ENCODE results near the gene BRD4.

Gene BRD4

DNA sequence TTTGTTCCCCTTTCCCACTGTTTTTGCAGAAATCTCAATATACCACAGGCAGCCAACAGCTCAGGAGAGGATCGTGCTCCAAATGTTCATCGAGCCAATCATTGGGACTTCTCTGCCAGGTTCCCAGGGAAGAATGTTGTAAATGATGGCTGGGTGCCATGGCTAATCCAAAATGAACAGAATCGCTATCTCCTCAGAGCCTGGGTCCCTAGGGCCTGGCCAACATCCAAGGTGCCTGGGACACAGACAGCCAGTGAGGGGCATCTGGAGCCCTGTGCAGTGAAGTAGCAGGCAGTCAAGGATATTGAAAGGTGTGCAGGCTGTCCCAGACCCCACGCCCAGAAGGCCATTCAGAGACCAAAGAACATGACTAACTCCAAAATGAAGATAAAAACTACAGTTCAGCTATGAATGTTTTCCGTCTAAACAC is 37.8 kb downstream of the BRD4 start:
- no peak for FAIRE-seq
- no peak for TF ChIP-seq POLR2A (IDR thresholded peaks at IDR 0.05; ENCODE audit: low read depth, low read length)
- DNase-seq (ENCODE audit: insufficient read length, low spot score): no peak

DNA sequence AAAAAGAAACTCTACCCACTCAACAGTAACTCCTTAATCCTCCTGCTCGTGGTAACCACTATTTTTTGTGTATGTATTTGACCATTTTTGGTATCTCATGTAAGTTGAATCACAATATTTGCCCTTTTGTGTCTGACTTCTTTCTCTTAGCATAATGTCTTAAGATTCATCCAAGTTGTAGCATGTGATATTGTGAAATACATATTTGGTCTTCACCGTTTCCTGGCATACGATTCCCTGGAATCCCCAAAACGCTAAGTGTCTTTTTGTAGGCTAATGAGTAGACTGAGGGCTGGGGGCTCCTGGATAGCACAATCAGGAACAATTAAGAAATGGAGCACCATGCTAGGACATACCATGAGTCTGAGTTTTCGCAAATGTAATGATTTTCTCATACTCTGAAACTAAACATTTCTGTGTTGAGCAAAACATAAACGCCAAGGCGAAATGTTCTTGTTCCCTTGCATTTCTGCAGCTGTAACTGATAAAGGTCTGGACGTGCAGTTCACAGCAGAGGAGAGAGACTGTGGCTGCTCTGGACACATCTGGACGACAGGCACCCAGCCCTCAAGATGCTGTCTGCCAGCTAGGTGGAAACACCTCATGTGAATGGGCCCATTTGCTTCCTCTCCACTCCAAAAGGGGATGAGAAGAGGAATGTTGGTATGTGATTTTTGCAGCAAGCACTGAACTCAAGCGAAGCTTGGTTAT is 38.4 kb downstream of the BRD4 start:
- no peak for DNase-seq (ENCODE audit: insufficient read length, low spot score)
- FAIRE-seq: no peak
- no peak for TF ChIP-seq POLR2A (IDR thresholded peaks at IDR 0.05; ENCODE audit: low read depth, low read length)

DNA sequence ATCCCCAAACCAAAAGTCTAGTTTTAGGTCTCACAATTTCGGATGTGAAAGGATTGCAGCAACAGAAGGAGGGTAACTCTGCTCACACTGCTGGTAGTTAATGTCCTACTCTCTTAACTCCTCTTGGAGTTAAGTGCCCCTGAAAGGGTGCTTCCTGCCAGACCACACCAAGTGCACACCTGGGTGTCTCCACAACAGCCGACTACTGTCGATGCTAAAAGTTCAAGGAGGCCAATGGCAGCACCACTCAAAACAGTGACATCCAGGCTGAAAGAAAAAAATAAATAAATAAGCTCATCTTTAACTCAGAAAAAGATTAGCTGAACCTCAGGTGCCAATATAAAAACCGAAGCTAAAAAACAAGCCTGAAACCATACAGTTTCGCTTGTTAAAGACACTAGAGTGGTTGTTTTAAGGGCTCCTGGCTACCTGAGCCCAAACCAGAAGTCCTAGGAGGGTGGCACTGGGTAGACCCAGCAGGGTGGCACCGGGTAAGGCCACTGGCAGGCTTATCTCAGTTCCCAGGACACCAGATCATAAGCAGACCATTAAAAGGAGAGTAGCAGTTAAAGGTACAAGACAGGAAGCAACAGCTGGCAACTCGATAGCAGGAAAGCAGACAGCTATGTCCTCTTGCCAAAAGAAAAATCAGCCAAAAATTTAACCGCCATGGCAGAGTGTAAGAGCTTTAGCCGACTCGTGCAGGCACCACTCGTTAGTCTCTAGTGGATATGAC is 39.3 kb downstream of the BRD4 start:
- no peak for TF ChIP-seq POLR2A (IDR thresholded peaks at IDR 0.05; ENCODE audit: low read depth, low read length)
- no peak for DNase-seq (ENCODE audit: insufficient read length, low spot score)
- no peak for FAIRE-seq

DNA sequence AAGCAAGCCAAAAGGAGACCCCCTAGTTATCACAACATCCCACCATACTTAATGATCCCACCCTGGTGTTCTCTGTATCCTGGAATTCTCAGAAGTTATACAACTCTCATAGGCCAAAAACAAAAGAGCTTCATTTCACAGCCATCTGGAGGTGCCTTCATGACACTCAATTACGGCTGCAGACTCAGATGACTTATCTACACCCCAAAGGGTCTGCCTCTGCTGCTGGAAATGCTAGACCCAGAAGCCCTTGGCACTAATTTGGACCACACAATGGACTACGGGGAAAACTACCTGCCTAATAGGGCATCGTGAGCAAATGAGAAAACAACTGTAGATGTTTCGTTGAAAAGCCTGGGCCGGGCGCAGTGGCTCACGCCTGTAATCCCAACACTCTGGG is 40.2 kb downstream of the BRD4 start:
- DNase-seq (ENCODE audit: insufficient read length, low spot score) (no peak), FAIRE-seq (no peak)
- no peak for TF ChIP-seq POLR2A (IDR thresholded peaks at IDR 0.05; ENCODE audit: low read depth, low read length)

DNA sequence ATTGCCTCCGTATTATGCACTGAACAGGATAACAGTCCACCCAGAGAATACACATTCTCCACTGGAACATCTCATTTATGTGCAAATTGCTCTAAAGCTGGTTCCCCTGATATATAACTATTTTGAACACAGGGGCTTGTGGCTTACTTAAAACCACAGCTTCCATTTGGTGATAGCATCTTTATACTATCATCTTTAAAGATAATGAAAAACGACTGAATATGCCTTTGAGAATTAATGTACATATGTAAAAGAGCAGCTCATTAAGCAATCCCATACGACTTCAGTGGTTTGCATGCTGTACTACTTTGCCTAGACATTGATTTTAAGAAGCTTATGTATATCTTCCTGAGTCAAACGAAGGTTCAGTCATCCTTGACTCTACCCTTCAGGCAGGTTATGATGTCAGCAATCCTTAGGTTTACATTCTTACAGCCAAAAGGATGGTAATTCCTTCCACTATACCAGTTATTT is 40.8 kb downstream of the BRD4 start:
- DNase-seq (ENCODE audit: insufficient read length, low spot score) (no peak), FAIRE-seq (no peak)
- no peak for TF ChIP-seq POLR2A (IDR thresholded peaks at IDR 0.05; ENCODE audit: low read depth, low read length)

DNA sequence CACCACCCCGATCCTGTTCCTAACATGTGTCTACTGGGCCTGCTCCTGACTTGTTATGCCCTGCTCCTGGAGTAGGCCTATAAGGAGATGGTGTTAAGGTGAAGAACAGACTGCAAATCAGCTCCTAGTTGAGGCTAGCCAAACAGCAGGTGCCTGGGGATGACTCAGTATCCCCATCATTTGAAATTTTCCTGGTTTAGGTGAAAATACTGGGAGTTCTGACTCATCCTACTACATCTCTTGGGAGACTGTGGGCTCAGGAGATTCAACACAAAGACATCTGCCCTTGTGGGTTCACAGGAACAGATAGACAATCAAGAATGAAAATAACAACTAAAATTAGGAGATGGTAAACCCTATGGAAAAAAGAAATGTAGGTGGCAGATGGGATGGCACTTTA is 41.2 kb downstream of the BRD4 start:
- DNase-seq (ENCODE audit: insufficient read length, low spot score) (no peak), FAIRE-seq (no peak)
- no peak for TF ChIP-seq POLR2A (IDR thresholded peaks at IDR 0.05; ENCODE audit: low read depth, low read length)

DNA sequence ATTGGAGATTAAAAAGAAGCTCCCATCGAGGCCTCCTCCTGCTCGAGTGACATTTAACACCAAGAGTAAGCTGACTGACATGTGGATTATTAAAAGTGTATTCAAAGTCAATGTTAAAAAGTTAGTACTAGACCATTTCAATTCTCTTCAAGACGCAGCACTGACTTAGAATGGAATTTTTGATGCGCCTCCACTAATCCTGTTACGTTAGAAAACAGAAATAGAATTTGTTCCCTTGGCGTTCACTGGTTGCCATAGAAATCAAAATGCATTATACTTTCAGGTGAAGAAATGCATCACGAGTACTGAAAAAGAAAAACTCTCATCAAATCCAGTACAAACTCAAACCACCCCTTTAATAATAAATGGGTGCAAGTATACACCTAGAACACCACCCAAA is 42.2 kb downstream of the BRD4 start:
- no peak for TF ChIP-seq POLR2A (IDR thresholded peaks at IDR 0.05; ENCODE audit: low read depth, low read length)
- DNase-seq (ENCODE audit: insufficient read length, low spot score) (no peak), FAIRE-seq (no peak)

DNA sequence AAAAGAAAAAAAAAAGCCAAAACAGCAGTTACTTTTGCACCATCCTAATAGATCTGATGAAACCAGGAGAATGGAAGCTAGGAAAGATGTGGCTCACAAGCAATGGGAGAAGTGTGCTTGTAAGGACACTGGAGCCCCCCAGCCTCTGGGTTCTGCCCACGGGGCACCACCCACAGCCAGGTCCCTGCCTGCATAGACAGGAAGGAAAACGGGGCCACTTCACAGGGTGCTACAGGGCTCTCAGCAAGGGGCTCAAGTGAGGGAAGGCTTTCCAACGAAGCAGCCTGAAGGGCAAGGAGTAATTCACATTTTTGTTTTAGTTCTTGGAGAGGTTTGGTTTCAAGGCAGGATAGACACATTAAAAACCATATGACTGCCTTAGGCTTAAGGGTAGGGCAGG is 42.7 kb downstream of the BRD4 start:
- FAIRE-seq (no peak), DNase-seq (ENCODE audit: insufficient read length, low spot score) (no peak)
- TF ChIP-seq POLR2A (IDR thresholded peaks at IDR 0.05; ENCODE audit: low read depth, low read length): no peak

DNA sequence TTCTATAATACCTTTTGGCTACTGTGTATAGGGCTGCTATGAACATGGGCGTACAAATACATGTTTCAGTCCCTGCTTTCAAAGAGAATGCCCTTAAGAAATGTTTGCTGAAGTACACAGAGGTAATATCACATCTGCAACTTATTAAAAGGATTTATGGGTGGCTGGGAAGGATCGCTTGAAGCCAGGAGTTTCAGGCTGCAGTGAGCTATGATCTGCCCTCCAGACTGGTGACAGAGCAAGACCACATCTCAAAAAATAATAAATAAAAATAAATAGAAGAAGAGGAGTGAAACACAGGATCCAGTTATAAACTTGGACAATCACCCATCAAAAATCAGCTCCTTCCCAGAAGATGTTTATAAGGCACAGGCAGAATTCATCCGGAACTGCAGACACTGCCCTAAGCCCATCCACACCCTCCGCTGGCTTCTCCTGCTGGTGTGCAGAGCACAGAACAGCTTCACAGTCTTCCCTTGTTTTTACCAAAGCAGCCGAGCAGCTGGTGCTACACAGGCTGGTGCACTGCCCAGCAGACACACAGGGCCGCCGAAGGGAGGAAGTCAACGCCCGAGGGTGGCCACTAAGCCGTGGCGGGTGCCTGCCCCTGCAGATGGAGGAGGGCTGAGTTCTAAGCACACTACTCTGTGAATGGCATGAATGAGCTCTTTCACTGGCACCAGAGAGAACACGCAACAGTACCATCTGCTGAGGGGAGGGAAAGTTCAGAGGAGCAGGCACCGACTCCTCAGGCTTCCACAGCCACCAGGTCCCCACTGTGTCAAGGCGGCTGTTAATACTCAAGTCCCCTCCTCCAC is 44.0 kb downstream of the BRD4 start:
- DNase-seq (ENCODE audit: insufficient read length, low spot score): no peak
- no peak for FAIRE-seq
- TF ChIP-seq POLR2A (IDR thresholded peaks at IDR 0.05; ENCODE audit: low read depth, low read length): no peak

DNA sequence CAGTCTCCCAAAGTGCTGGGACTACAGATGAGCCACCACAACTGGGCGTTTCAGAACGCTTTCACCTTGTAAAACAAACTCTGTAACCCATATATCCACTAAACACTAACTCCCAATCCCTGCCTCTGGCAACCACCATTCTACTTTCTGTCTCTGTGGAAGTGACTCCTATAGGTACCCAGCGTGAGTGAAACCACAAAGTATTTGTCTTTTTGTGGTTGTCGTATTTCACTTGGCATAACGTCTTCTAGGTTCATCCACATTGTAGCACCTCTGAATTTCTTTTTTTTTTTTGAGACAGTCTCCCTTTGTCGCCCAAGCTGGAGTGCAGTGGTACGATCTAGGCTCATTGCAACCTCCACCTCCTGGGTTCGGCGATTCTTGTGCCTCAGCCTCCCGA is 44.8 kb downstream of the BRD4 start:
- no peak for FAIRE-seq
- no peak for DNase-seq (ENCODE audit: insufficient read length, low spot score)
- no peak for TF ChIP-seq POLR2A (IDR thresholded peaks at IDR 0.05; ENCODE audit: low read depth, low read length)

DNA sequence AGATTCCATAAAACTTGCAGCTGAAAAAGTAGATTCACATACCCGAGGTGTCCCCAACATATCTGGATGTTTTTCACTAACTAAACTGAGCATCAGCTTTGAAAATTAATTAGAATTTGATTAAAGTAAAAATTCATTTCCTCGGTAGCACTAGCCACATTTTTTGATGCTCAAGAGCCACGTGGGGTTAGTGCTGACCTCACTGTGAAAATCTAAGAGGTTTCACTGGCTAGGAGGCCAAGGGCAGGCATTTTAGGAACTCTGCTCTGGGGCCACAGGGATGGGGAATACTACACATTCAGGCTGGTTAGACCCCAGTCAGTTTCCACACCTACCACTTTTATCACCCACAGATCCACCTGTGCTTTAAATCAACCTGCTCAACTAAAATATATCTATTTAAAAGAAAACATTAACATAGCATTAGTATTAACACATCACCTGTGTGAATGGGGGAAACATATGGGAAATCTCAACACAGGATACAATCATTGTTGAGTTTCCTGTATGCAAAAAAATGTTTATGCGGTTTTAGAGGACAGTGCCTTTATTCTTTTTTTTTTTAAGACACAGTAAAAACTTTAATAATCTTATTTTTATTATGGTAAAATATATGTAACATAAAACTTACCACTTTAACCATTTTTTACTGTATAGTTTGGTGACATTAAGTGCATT is 45.5 kb downstream of the BRD4 start:
- no peak for FAIRE-seq
- no peak for TF ChIP-seq POLR2A (IDR thresholded peaks at IDR 0.05; ENCODE audit: low read depth, low read length)
- DNase-seq (ENCODE audit: insufficient read length, low spot score): no peak

DNA sequence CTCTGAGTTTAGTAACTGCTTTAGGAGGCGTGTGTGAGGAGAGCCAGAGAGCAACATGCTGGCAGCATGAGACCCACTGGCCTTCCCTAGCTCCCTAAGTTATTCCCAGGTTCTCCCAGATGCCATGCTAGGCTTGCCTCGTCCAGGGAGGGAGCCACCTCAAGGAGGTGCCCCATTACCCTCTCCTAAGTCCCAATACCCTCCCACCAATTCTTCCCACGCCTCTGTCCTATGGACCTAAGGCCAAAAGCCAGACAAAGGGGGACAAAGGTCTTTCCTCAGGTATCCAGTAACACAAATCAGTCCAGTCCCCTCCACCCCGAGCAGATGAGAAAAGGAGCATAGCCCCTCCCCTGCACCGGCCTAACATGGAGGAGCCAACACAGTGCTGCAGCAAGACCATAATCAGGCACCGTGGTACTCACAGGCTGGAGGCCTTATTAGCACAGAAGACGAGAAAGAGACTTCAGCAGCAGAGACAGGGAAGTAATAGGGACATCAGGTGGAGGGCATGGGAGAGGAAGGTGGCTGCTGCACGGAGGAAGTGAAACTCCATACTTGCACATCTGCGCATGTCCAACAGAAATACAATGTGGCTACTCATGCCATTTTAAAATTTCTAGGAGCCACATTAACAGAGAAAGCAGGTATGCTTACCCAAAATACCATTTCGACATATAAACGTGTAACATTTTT is 46.3 kb downstream of the BRD4 start:
- DNase-seq (ENCODE audit: insufficient read length, low spot score) (no peak), FAIRE-seq (no peak)
- TF ChIP-seq POLR2A (IDR thresholded peaks at IDR 0.05; ENCODE audit: low read depth, low read length): no peak

DNA sequence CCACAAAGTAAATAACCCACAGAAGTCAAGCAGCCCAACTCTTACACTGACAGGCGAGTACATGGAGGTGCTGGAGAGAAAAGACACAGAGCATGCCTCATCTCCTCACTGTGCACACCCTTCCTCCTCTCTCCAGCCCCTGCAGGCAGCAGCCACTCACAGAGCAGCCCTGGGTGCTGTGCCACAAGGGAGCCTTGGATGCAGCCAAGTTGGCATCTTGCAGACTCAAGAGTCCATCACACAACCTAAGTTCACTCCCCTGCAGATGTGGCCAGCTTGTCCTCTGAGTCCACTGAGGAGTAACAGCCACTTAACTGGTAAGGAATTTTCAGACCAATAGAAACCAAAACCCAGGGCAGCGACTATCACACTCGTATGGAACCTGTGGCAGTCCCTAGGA is 47.4 kb downstream of the BRD4 start:
- no peak for TF ChIP-seq POLR2A (IDR thresholded peaks at IDR 0.05; ENCODE audit: low read depth, low read length)
- FAIRE-seq: no peak
- no peak for DNase-seq (ENCODE audit: insufficient read length, low spot score)
